ENCODE data around the gene GSC. TPM values are rescaled to one million over a fixed set of nuclear protein-coding genes. Genes with fewer than 3 reads are reported as not detected.
"Not testable (repeated sequence)": the region's sequence is repeated elsewhere in the genome, so short reads cannot be mapped to it uniquely, and the experiment has no call there.

Gene GSC
- total RNA-seq, 1 donor from 2014 or later: 1.1 TPM

GRCh38 chr14:94805680-94806288 is 35.9 kb upstream of the GSC start:
- TF ChIP-seq EZH2phosphoT487 (IDR thresholded peaks at IDR 0.05) (no peak), CTCF (IDR thresholded peaks at IDR 0.05) (no peak), EZH2 (IDR thresholded peaks at IDR 0.05) (no peak)
- H3K27me3 ChIP-seq: no peaks in the 10 kb centered on the region
- H3K27me3 Mint-ChIP-seq (ENCODE audit: insufficient read depth, low read depth): peaks cover 4% of the 10 kb centered on the region

DNA sequence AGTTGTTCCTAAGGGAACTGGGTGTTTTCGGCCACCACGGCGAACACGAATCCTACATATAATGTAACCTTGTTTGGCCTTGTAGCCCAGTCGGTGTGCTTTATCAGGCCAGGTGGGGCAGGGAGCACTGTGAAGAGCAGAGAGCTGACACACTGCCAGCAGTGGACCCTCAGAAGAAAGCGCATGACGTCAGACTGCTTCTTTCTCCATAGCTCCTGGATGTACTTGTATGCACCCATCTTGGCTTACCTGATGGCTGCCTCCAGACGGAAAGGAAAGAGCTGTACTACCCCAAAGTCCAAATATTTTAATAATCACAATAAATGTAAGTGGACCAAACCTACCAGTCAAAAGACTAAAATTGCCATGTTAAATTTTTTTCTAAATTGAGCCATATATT is 31.3 kb upstream of the GSC start:
- Histone ChIP-seq H4K20me1 (ENCODE audit: low read depth) (no peaks in the 10 kb centered on the region), H3K4me1 (peaks cover 10% of the 10 kb centered on the region), H3K9ac (no peak overlapping the region), H3K4me3 (no peak overlapping the region), H3K27ac (no peak overlapping the region), H3F3A (ENCODE audit: low read depth) (peaks cover 10% of the 10 kb centered on the region), H3K79me2 (ENCODE audit: low read depth) (no peaks in the 10 kb centered on the region), H3K36me3 (no peaks in the 10 kb centered on the region), H2AFZ (replicated peaks) (no peak overlapping the region), H3K4me2 (no peak overlapping the region), H3K27me3 (no peaks in the 10 kb centered on the region), H3K9me3 (ENCODE audit: low read depth) (no peaks in the 10 kb centered on the region)
- Mint-ChIP-seq H3K27ac (no peak overlapping the region), H3K4me3 (no peak overlapping the region), H3K9me3 (no peaks in the 10 kb centered on the region), H3K27me3 (ENCODE audit: insufficient read depth, low read depth) (no peaks in the 10 kb centered on the region), H3K36me3 (no peaks in the 10 kb centered on the region), H3K4me1 (peaks cover 8% of the 10 kb centered on the region)
- TF ChIP-seq EZH2 (IDR thresholded peaks at IDR 0.05): no peak
- no peak for TF ChIP-seq CTCF (IDR thresholded peaks at IDR 0.05)
- no peak for TF ChIP-seq EZH2phosphoT487 (IDR thresholded peaks at IDR 0.05)
- no peak for DNase-seq (ENCODE audit: low spot score)

More at GRCh38 chr14:94805680-94806288, 35.9 kb upstream of the GSC start:
- Histone ChIP-seq H3K9ac (no peak overlapping the region), H3K4me1 (peaks cover 15% of the 10 kb centered on the region), H4K20me1 (ENCODE audit: low read depth) (no peaks in the 10 kb centered on the region), H3K4me2 (peak overlapping the region; percentile 61), H3K79me2 (ENCODE audit: low read depth) (no peaks in the 10 kb centered on the region), H3F3A (ENCODE audit: low read depth) (peaks cover 10% of the 10 kb centered on the region), H3K4me3 (no peak overlapping the region), H2AFZ (replicated peaks) (no peak overlapping the region), H3K9me3 (ENCODE audit: low read depth) (no peaks in the 10 kb centered on the region), H3K36me3 (no peaks in the 10 kb centered on the region), H3K27ac (no peak overlapping the region)
- peaks cover 8% of the 10 kb centered on the region for H3K4me1 Mint-ChIP-seq
- no peaks in the 10 kb centered on the region for H3K36me3 Mint-ChIP-seq
- no peaks in the 10 kb centered on the region for H3K9me3 Mint-ChIP-seq
- no peak overlapping the region for H3K4me3 Mint-ChIP-seq
- no peak overlapping the region for H3K27ac Mint-ChIP-seq
- DNase-seq (ENCODE audit: low spot score): peak; percentile 50

GRCh38 chr14:94800764-94801163 is 30.9 kb upstream of the GSC start:
- DNase-seq (ENCODE audit: low spot score); H3K4me2 ChIP-seq; H3K4me1 Mint-ChIP-seq; H3K27me3 Mint-ChIP-seq (ENCODE audit: insufficient read depth, low read depth); H4K20me1 ChIP-seq (ENCODE audit: low read depth); H3K79me2 ChIP-seq (ENCODE audit: low read depth); H3K4me3 Mint-ChIP-seq; H3K4me1 ChIP-seq; H3K27ac ChIP-seq; H3K36me3 Mint-ChIP-seq; H3K9ac ChIP-seq; H3K36me3 ChIP-seq; H3F3A ChIP-seq (ENCODE audit: low read depth); H3K27ac Mint-ChIP-seq; H3K9me3 ChIP-seq (ENCODE audit: low read depth); H3K27me3 ChIP-seq; H3K9me3 Mint-ChIP-seq; H3K4me3 ChIP-seq; H2AFZ ChIP-seq (replicated peaks): not testable (repeated sequence)

GRCh38 chr14:94797887-94798286 is 28.0 kb upstream of the GSC start:
- Mint-ChIP-seq H3K27ac (no peak overlapping the region), H3K27me3 (ENCODE audit: insufficient read depth, low read depth) (no peaks in the 10 kb centered on the region), H3K4me3 (no peak overlapping the region), H3K36me3 (no peaks in the 10 kb centered on the region), H3K9me3 (no peaks in the 10 kb centered on the region), H3K4me1 (no peaks in the 10 kb centered on the region)
- Histone ChIP-seq H3K4me3 (no peak overlapping the region), H3K4me2 (no peak overlapping the region), H3K4me1 (no peaks in the 10 kb centered on the region), H3K27ac (no peak overlapping the region), H3K9ac (no peak overlapping the region), H3F3A (ENCODE audit: low read depth) (no peaks in the 10 kb centered on the region), H4K20me1 (ENCODE audit: low read depth) (no peaks in the 10 kb centered on the region), H3K9me3 (ENCODE audit: low read depth) (no peaks in the 10 kb centered on the region), H3K27me3 (peaks cover 7% of the 10 kb centered on the region), H2AFZ (replicated peaks) (no peak overlapping the region), H3K36me3 (no peaks in the 10 kb centered on the region), H3K79me2 (ENCODE audit: low read depth) (no peaks in the 10 kb centered on the region)
- DNase-seq (ENCODE audit: low spot score): no peak
- TF ChIP-seq CTCF (IDR thresholded peaks at IDR 0.05): no peak

Measured in neural progenitor cell (in vitro differentiated cells).